ENCODE data around the gene RAB12.
"Not testable (repeated sequence)": the region's sequence is repeated elsewhere in the genome, so short reads cannot be mapped to it uniquely, and the experiment has no call there.

The RAB12 gene

GRCh38 chr18:8608795-8609658 lies at the start of gene RAB12:
RAB12 (plus strand) TSS chr18:8609437; CDS start chr18:8609440, 3 bp downstream.
- peak; percentile 69 for DNase-seq

- no peak for DNase-seq
Measured at GRCh38 chr18:8559612-8560186, 49.5 kb upstream of the RAB12 start.

- DNase-seq: no peak
Measured at GRCh38 chr18:8561123-8561910, 47.9 kb upstream of the RAB12 start.

GRCh38 chr18:8562070-8562469 lies 47.2 kb upstream of the RAB12 start:
- no peak for DNase-seq

- no peak for DNase-seq
Measured at GRCh38 chr18:8562919-8563318, 46.3 kb upstream of the RAB12 start.

- no peak for DNase-seq
Measured at GRCh38 chr18:8571399-8571798, 37.8 kb upstream of the RAB12 start.

GRCh38 chr18:8573766-8574165 lies 35.5 kb upstream of the RAB12 start:
- DNase-seq: not testable (repeated sequence)

- DNase-seq: no peak
Measured at GRCh38 chr18:8584798-8585197, 24.4 kb upstream of the RAB12 start.

- DNase-seq: no peak
Measured at GRCh38 chr18:8586941-8587340, 22.3 kb upstream of the RAB12 start.

GRCh38 chr18:8595445-8595844 lies 13.8 kb upstream of the RAB12 start:
- DNase-seq: no peak

- DNase-seq: no peak
Measured at GRCh38 chr18:8601277-8602032, 7.8 kb upstream of the RAB12 start.

GRCh38 chr18:8602040-8602439 lies 7.2 kb upstream of the RAB12 start:
- no peak for DNase-seq

GRCh38 chr18:8602557-8602956 lies 6.7 kb upstream of the RAB12 start:
- no peak for DNase-seq

GRCh38 chr18:8603663-8604520 lies 5.3 kb upstream of the RAB12 start:
- DNase-seq: no peak

- DNase-seq: no peak
Measured at GRCh38 chr18:8605974-8606373, 3.3 kb upstream of the RAB12 start.

- DNase-seq: no peak
Measured at GRCh38 chr18:8607776-8608742, 1.2 kb upstream of the RAB12 start.

GRCh38 chr18:8609659-8610458 lies 622 bp downstream of the RAB12 start:
- no peak for DNase-seq

GRCh38 chr18:8610459-8610851 lies 1.2 kb downstream of the RAB12 start:
- no peak for DNase-seq

- no peak for DNase-seq
Measured at GRCh38 chr18:8611916-8612576, 2.8 kb downstream of the RAB12 start.

Measured in DMS79 (cell line).